H1 (cell line): ENCODE results near the gene NFKBIL1. TPM values are rescaled to one million over a fixed set of nuclear protein-coding genes. Genes with fewer than 3 reads are reported as not detected.

Experiments
- BRCA1 ChIP-seq: IDR thresholded peaks from 2 replicates; pipeline ENCODE4 v1.6.1; 2012; ENCODE audit warnings: low read depth, low read length, improper control_type of control experiment
- CEBPB ChIP-seq: IDR thresholded peaks from 2 replicates; pipeline ENCODE4 v1.6.1; 2012; ENCODE audit warnings: low read depth, low read length
- CREB1 ChIP-seq: IDR thresholded peaks from 2 replicates; pipeline ENCODE4 v1.6.1; 2012; ENCODE audit warnings: inconsistent platforms
- EZH2 ChIP-seq: fragments of 200-600 bp; sonication (generic); IDR thresholded peaks from 2 replicates; pipeline ENCODE4 v1.7.1; 2012; ENCODE audit warnings: low read depth, mild to moderate bottlenecking, moderate library complexity, low read length, inconsistent platforms; ENCODE audit not compliant: severe bottlenecking
- KDM1A ChIP-seq: fragments of 200-600, 300-600 bp; sonication (generic); IDR thresholded peaks from 2 replicates; pipeline ENCODE4 v1.7.1; 2016; ENCODE audit warnings: mild to moderate bottlenecking, low read length, borderline replicate concordance
- KDM4A ChIP-seq: IDR thresholded peaks from one replicate; pipeline ENCODE4 v1.7.1; 2012; ENCODE audit warnings: low read depth, mild to moderate bottlenecking, moderate library complexity, low read length, inconsistent platforms; ENCODE audit not compliant: severe bottlenecking
- PHF8 ChIP-seq: fragments of 200-600 bp; sonication (generic); conservative IDR thresholded peaks from 2 replicates; pipeline ENCODE4 v1.7.1; 2012; ENCODE audit warnings: low read depth, mild to moderate bottlenecking, inconsistent platforms, low read length, moderate library complexity
- RAD21 ChIP-seq, 2 experiments: IDR thresholded peaks in 1 of 2; conservative IDR thresholded peaks in 1 of 2; 2 replicates each; pipeline ENCODE4 v1.6.1; 2011; ENCODE audit warnings: low read depth in 2 of 2, low read length in 2 of 2, improper control_type of control experiment in 1 of 2, inconsistent platforms in 1 of 2, mild to moderate bottlenecking in 1 of 2, moderate library complexity in 1 of 2
- RBBP5 ChIP-seq: IDR thresholded peaks from 2 replicates; pipeline ENCODE4 v1.7.1; 2012; ENCODE audit warnings: low read depth, mild to moderate bottlenecking, inconsistent platforms, low read length, moderate library complexity, borderline replicate concordance
- SP2 ChIP-seq: IDR thresholded peaks from 2 replicates; pipeline ENCODE4 v1.6.1; 2012; ENCODE audit warnings: mild to moderate bottlenecking, low read length, inconsistent platforms
- TBP ChIP-seq: IDR thresholded peaks from 2 replicates; pipeline ENCODE4 v1.6.1; 2011; ENCODE audit warnings: low read depth, low read length, improper control_type of control experiment
- ZNF274 ChIP-seq: IDR thresholded peaks from 2 replicates; pipeline ENCODE4 v1.7.0; 2012; ENCODE audit warnings: low read length, borderline replicate concordance; ENCODE audit errors: extremely low read depth
- polyA plus RNA-seq, 7 experiments: library from polyadenylated mRNA; depleted of rRNA in 3 of 7; stranded (reverse) in 5 of 7; unstranded in 2 of 7; fragments of >200 nt in 5 of 7; fragments of 200-250 nt in 2 of 7; gene quantifications; 1 replicate in 5 of 7; 2 replicates in 1 of 7; 4 replicates in 1 of 7; pipeline versions ENCODE4 v1.2.1 to v1.2.3, GENCODE V29; 2011 to 2013; ENCODE audit warnings: missing spikeins in 2 of 7, mixed read lengths in 2 of 7
- total RNA-seq: library from RNA; stranded (reverse); fragmentation: NEBNext Ultra II Directional; extraction: Animal tissue kit (Norgen Biotek cat#: 25700); gene quantifications from 2 replicates; pipeline ENCODE4 v1.2.1, GENCODE V29; 2021
- TF ChIP-seq, protein P1 (sequence below), 3 experiments: IDR thresholded peaks; 1 replicate in 2 of 3; 2 replicates in 1 of 3; pipeline versions ENCODE4 v1.5.1 to v1.6.1; 2011; ENCODE audit warnings: low read length in 3 of 3, mild to moderate bottlenecking in 3 of 3, inconsistent platforms in 2 of 3, low read depth in 1 of 3, moderate library complexity in 1 of 3; ENCODE audit not compliant: insufficient read depth in 1 of 3; ENCODE audit errors: control extremely low read depth in 1 of 3

NFKBIL1 gene
- total and polyA plus RNA-seq, 2 of the 8 experiments (the other 6 are each of a cell fraction or from before 2014, with no cell fraction given): 7.5 to 11.2 TPM

DNA sequence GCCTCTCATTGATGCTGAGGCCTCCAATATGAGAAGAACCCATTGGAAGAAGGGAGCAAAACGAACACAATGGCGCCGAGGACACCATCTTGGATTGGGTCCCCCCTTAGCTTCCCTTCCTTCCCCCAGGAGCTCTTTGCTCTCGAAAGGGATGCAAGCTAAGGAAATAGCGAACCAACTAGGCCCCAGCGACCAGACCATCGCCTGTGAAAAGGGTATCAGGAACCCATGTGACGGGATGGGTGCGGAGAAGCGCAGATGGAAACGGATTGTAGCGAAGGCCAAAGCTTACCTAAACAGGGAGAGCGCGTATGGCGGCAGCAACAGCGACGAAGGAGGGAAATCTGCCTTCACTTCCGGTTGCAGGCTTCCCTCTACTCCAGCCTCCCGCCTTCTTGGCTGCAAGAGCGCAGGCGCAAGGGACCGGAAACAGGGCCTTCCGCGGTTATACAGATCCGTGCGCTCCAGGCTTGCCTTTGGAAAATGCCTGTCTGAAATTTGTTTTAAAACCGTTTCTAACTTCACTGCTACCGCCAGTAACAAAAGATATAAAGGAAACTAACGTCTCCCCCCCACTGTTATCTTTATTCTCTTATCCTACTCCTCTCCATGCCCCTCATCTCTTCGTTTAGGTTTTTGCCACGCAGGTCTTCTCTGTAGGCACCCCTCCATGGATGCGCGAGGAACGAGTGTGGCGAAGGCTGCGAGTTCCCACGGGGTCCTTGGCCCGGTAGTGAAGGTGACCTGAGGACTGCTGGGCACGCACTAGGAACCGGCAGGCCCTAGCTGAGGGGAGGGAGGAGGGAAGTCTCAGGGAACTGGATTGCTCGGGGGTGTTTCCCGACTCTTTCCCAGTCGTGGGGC is 5.5 kb upstream of the NFKBIL1 start, which contains the start of gene DDX39B (continued):
- TF ChIP-seq TBP: peak; percentile 97
- peak; percentile 18; the same call in 1 of the 2 replicates for TF ChIP-seq BRCA1
- no peak for TF ChIP-seq KDM1A
- TF ChIP-seq, protein P1, sequence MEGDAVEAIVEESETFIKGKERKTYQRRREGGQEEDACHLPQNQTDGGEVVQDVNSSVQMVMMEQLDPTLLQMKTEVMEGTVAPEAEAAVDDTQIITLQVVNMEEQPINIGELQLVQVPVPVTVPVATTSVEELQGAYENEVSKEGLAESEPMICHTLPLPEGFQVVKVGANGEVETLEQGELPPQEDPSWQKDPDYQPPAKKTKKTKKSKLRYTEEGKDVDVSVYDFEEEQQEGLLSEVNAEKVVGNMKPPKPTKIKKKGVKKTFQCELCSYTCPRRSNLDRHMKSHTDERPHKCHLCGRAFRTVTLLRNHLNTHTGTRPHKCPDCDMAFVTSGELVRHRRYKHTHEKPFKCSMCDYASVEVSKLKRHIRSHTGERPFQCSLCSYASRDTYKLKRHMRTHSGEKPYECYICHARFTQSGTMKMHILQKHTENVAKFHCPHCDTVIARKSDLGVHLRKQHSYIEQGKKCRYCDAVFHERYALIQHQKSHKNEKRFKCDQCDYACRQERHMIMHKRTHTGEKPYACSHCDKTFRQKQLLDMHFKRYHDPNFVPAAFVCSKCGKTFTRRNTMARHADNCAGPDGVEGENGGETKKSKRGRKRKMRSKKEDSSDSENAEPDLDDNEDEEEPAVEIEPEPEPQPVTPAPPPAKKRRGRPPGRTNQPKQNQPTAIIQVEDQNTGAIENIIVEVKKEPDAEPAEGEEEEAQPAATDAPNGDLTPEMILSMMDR (IDR thresholded peaks at IDR 0.05; ENCODE audit: control extremely low read depth in 1 of 3, insufficient read depth in 1 of 3, low read depth in 1 of 3, low read length in 3 of 3): no peak
- no peak for TF ChIP-seq ZNF274
- TF ChIP-seq PHF8: peak; percentile 68
- TF ChIP-seq SP2: no peak
- TF ChIP-seq CREB1: peak; percentile 51; the same call in 1 of the 2 replicates
- no peak for TF ChIP-seq EZH2
- TF ChIP-seq KDM4A: peak; percentile 65
- no peak for TF ChIP-seq RBBP5
- peak; percentile 21; the same call in 1 of the 2 replicates for TF ChIP-seq CEBPB
- TF ChIP-seq RAD21 (IDR thresholded peaks at IDR 0.05 in 1 of 2, conservative IDR thresholded peaks at IDR 0.05 in 1 of 2; ENCODE audit: low read depth in 2 of 2, low read length in 2 of 2): no peak
